Smooth muscle cell (in vitro differentiated cells): Measurements from ENCODE around the gene CACNG5. TPM values are rescaled to one million over a fixed set of nuclear protein-coding genes. Genes with fewer than 3 reads are reported as not detected.

Experiments
- DNase-seq: peaks from one replicate; lab custom pipeline; 2025; ENCODE audit not compliant: unreplicated experiment; lab: John Stamatoyannopoulos, UW
- H2AFZ ChIP-seq: fragments of 200-600 bp; sonication (generic); 2 replicates; pipeline ENCODE4 v1.6.0; 2016; ENCODE audit warnings: antibody characterized with exemption, low read depth, mild to moderate bottlenecking
- H3F3A ChIP-seq: fragments of 200-600 bp; sonication (generic); 2 replicates; pipeline ENCODE4 v1.6.0; 2017; ENCODE audit warnings: antibody characterized with exemption, low read depth
- H3K27ac ChIP-seq: fragments of 200-600 bp; sonication (generic); 2 replicates; pipeline ENCODE4 v1.5.1; 2016; ENCODE audit warnings: low read depth, mild to moderate bottlenecking
- H3K27me3 ChIP-seq: fragments of 200-600 bp; sonication (generic); 2 replicates; pipeline ENCODE4 v1.6.1; 2016; ENCODE audit warnings: low read depth, mild to moderate bottlenecking
- H3K36me3 ChIP-seq: fragments of 200-600 bp; sonication (generic); 2 replicates; pipeline ENCODE4 v1.5.1; 2016; ENCODE audit warnings: low read depth
- H3K4me1 ChIP-seq: fragments of 200-600 bp; sonication (generic); 2 replicates; pipeline ENCODE4 v1.5.1; 2016; ENCODE audit warnings: low read depth
- H3K4me2 ChIP-seq: fragments of 200-600 bp; sonication (generic); 2 replicates; pipeline ENCODE4 v1.6.0; 2016; ENCODE audit warnings: mild to moderate bottlenecking
- H3K4me3 ChIP-seq: fragments of 200-600 bp; sonication (generic); 2 replicates; pipeline ENCODE4 v1.5.1; 2016; ENCODE audit warnings: mild to moderate bottlenecking
- H3K79me2 ChIP-seq: fragments of 200-600 bp; sonication (generic); 2 replicates; pipeline ENCODE4 v1.6.0; 2016; ENCODE audit warnings: low read depth, mild to moderate bottlenecking
- H3K9ac ChIP-seq: fragments of 200-600 bp; sonication (generic); 2 replicates; pipeline ENCODE4 v1.6.0; 2016; ENCODE audit warnings: low read depth
- H3K9me3 ChIP-seq: fragments of 200-600 bp; sonication (generic); replicated peaks from 2 replicates; pipeline ENCODE4 v1.5.1; 2016; ENCODE audit warnings: low read depth
- H4K20me1 ChIP-seq: fragments of 200-600 bp; sonication (generic); 2 replicates; pipeline ENCODE4 v1.6.0; 2016; ENCODE audit warnings: low read depth
- WGBS: methylation state at CpG from one replicate; pipeline ENCODE4 v1.1.7; 2016; ENCODE audit warnings: low lambda C conversion rate; 5-methylcytosine and 5-hydroxymethylcytosine counted together
- polyA plus RNA-seq: library from polyadenylated mRNA; unstranded; fragments of >200 nt; fragmentation: Nextera tagmentation; extraction: Ambion mirVana; gene quantifications from 2 replicates; pipeline ENCODE4 v1.2.1, GENCODE V29; 2016
- total RNA-seq: library from RNA; depleted of rRNA; stranded (reverse); fragments of >200 nt; gene quantifications from 2 replicates; pipeline ENCODE4 v1.2.3, GENCODE V29; 2014
- TF ChIP-seq, protein P1 (sequence below): fragments of 200-600 bp; sonication (generic); IDR thresholded peaks from 2 replicates; pipeline ENCODE4 v1.5.1; 2017; ENCODE audit warnings: borderline replicate concordance, mild to moderate bottlenecking, antibody characterized with exemption; ENCODE audit not compliant: insufficient read depth, poor library complexity, severe bottlenecking

Gene CACNG5
- total and polyA plus RNA-seq, 2 experiments from 2014 or later, result not detected

DNA sequence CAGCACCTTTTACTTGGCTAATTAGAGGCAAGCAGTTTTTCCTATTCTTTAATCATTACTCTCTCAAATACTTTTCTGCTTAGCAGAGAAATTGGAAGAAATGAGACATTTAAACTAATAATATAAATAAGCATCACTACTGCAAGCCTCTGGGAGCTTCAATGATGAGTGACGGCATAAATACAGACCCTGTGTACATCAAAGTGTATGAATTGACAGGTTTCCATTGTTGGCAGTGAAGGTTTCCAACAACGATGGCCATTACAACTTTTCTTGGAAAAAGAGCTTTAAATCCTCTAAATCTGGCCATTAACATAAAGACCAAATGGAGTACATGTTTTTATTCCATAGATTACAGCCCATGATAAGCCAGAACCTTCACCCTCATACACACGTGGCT, 39.4 kb upstream of the CACNG5 start:
- Histone ChIP-seq H3K4me3 (no peak overlapping the region), H3K9me3 (no peaks in the 10 kb centered on the region), H3K79me2 (no peaks in the 10 kb centered on the region), H3K4me1 (no peaks in the 10 kb centered on the region), H3K27ac (no peak overlapping the region), H2AFZ (no peak overlapping the region), H3F3A (no peaks in the 10 kb centered on the region), H4K20me1 (no peaks in the 10 kb centered on the region), H3K36me3 (no peaks in the 10 kb centered on the region), H3K27me3 (no peaks in the 10 kb centered on the region), H3K9ac (no peak overlapping the region), H3K4me2 (no peak overlapping the region)
- DNase-seq, result no peak
- WGBS, result 87% methylated on average over 3 of the region's 3 CpGs
- TF ChIP-seq, protein P1, sequence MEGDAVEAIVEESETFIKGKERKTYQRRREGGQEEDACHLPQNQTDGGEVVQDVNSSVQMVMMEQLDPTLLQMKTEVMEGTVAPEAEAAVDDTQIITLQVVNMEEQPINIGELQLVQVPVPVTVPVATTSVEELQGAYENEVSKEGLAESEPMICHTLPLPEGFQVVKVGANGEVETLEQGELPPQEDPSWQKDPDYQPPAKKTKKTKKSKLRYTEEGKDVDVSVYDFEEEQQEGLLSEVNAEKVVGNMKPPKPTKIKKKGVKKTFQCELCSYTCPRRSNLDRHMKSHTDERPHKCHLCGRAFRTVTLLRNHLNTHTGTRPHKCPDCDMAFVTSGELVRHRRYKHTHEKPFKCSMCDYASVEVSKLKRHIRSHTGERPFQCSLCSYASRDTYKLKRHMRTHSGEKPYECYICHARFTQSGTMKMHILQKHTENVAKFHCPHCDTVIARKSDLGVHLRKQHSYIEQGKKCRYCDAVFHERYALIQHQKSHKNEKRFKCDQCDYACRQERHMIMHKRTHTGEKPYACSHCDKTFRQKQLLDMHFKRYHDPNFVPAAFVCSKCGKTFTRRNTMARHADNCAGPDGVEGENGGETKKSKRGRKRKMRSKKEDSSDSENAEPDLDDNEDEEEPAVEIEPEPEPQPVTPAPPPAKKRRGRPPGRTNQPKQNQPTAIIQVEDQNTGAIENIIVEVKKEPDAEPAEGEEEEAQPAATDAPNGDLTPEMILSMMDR, result no peak

DNA sequence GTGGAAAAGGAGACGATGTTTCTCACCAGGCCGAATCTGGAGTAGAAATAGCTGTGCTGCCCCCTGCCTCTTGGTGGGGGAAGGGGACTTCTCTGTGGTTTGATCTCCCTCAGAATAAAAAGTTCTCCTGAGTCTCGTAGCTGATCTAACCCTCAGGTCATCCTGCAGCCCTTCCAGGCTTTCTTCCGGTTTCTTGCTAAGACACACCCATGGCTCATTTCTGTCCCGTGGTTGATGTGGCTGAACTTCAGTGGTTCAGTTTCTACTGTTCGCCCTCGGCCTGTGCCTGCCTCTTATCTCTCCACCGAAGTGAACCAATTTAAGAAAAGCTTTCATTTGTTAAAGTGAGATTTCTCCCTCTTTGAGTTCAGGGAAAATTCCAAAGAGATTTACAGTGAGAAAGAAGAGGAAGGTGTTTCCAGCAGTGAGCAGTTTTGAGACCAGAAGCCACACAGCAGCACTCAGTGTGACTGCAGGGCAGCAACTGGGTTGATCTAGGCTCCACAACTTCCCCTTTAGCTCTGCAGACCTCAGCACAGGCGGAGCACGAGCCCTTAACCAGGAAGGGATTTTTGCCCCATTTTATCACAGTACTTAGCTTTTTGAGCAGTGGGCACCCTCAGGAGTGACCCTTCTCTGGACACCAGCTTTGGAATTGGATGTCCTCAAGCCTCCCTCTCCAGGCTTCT, 34.9 kb upstream of the CACNG5 start:
- Histone ChIP-seq H3K9me3 (no peaks in the 10 kb centered on the region), H4K20me1 (no peaks in the 10 kb centered on the region), H3K4me1 (peaks cover 3% of the 10 kb centered on the region), H3K79me2 (no peaks in the 10 kb centered on the region), H3K9ac (no peak overlapping the region), H2AFZ (no peak overlapping the region), H3K4me2 (no peak overlapping the region), H3F3A (no peaks in the 10 kb centered on the region), H3K27ac (no peak overlapping the region), H3K4me3 (no peak overlapping the region), H3K36me3 (no peaks in the 10 kb centered on the region), H3K27me3 (no peaks in the 10 kb centered on the region)
- WGBS, result 90% methylated on average over 10 of the region's 10 CpGs
- TF ChIP-seq, protein P1, result no peak
- no peak for DNase-seq

DNA sequence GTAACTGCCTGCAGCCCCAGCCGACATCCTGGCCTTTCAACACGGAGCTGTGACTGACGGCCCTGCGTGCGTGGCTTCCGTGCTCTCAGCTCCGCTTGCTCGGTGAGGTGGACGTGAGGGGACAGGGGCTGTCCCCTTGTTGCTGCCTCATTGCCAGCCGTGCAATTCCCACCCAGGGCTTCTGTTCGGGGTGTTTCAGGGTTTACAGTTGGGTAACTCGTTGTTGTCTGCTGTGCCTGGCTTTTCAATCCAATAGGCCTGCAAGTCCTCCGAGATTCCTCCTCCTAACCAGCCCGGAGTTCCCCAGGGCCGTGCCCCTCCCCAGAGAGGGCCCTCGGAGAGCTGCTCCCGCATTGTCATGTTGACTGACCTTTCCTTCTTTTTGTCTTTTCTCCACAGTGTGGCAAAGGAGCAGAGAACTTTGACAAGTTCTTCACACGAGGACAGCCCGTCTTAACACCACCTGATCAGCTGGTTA, 31.4 kb upstream of the CACNG5 start:
- Histone ChIP-seq H3K27ac (no peak overlapping the region), H3K27me3 (no peaks in the 10 kb centered on the region), H3K4me3 (no peak overlapping the region), H3K4me2 (no peak overlapping the region), H3K9ac (no peak overlapping the region), H3K79me2 (no peaks in the 10 kb centered on the region), H2AFZ (no peak overlapping the region), H3K36me3 (no peaks in the 10 kb centered on the region), H4K20me1 (no peaks in the 10 kb centered on the region), H3K9me3 (no peaks in the 10 kb centered on the region), H3F3A (no peaks in the 10 kb centered on the region), H3K4me1 (peaks cover 3% of the 10 kb centered on the region)
- no peak for DNase-seq
- 83% methylated on average over 19 of the region's 19 CpGs for WGBS
- TF ChIP-seq, protein P1, result no peak

DNA sequence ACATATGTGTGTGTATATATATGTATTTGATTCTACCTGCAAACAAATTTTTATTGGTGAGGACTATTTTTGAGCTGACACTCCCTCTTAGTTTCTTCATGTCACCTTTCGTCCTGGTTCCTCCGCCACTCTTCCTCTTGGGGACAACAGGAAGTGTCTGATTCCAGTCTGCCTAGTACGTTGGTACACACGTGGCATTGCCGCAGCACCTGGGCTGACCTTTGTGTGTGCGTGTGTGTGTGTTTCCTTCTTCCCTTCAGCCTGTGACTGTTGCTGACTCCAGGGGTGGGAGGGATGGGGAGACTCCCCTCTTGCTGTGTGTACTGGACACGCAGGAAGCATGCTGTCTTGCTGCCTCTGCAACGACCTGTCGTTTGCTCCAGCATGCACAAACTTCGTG, 29.4 kb upstream of the CACNG5 start:
- Histone ChIP-seq H3K27ac (no peak overlapping the region), H3K9me3 (no peaks in the 10 kb centered on the region), H3K79me2 (no peaks in the 10 kb centered on the region), H3K36me3 (no peaks in the 10 kb centered on the region), H3K4me1 (peaks cover 3% of the 10 kb centered on the region), H3K4me2 (no peak overlapping the region), H3F3A (no peaks in the 10 kb centered on the region), H3K4me3 (no peak overlapping the region), H3K9ac (no peak overlapping the region), H4K20me1 (no peaks in the 10 kb centered on the region), H3K27me3 (no peaks in the 10 kb centered on the region), H2AFZ (no peak overlapping the region)
- no peak for DNase-seq
- TF ChIP-seq, protein P1, result no peak
- 96% methylated on average over 10 of the region's 10 CpGs for WGBS
